NCI-H460 (cell line): ENCODE data around the gene LIPJ. TPM values are rescaled to one million over a fixed set of nuclear protein-coding genes. Genes with fewer than 3 reads are reported as not detected.

Experiments used
- DNase-seq: peaks from one replicate; pipeline ENCODE4 v3.0.0-alpha.2; 2016; ENCODE audit warnings: low read depth; ENCODE audit errors: extremely low read depth
- small RNA-seq, 2 experiments: library from RNA; depleted of rRNA; stranded (forward); fragments of <200 nt; gene quantifications; one replicate each; pipeline ENCODE3, GENCODE V24; 2014
- total RNA-seq: library from RNA; depleted of rRNA; stranded (reverse); fragments of >200 nt; shearing (Covaris generic); gene quantifications from 2 replicates; pipeline ENCODE4 v1.2.3, GENCODE V29; 2014; rRNA removed

LIPJ gene
- total RNA-seq, 1 experiment from 2014 or later: not detected

- DNase-seq: no peak
Observed at GRCh38 chr10:88594482-88594881, 7.9 kb downstream of the LIPJ start.

- DNase-seq: no peak
Observed at GRCh38 chr10:88598055-88598454, 11.5 kb downstream of the LIPJ start.

GRCh38 chr10:88608052-88608732 is 21.6 kb downstream of the LIPJ start:
- no peak for DNase-seq

- no peak for DNase-seq
Observed at GRCh38 chr10:88608780-88609179, 22.2 kb downstream of the LIPJ start.

- no peak for DNase-seq
Observed at GRCh38 chr10:88616250-88616977, 29.9 kb downstream of the LIPJ start.

- no peak for DNase-seq
Observed at GRCh38 chr10:88617772-88618300, 31.3 kb downstream of the LIPJ start.

- no peak for DNase-seq
Observed at GRCh38 chr10:88618496-88618895, 31.9 kb downstream of the LIPJ start.

GRCh38 chr10:88620441-88620840 is 33.9 kb downstream of the LIPJ start:
- no peak for DNase-seq

- DNase-seq: no peak
Observed at GRCh38 chr10:88623835-88624234, 37.3 kb downstream of the LIPJ start.

- no peak for DNase-seq
Observed at GRCh38 chr10:88624840-88625239, 38.3 kb downstream of the LIPJ start.

GRCh38 chr10:88640186-88640585 is 53.6 kb downstream of the LIPJ start:
- no peak for DNase-seq

GRCh38 chr10:88642209-88642608 is 55.6 kb downstream of the LIPJ start:
- no peak for DNase-seq

- no peak for DNase-seq
Observed at GRCh38 chr10:88642963-88643362, 56.4 kb downstream of the LIPJ start.

GRCh38 chr10:88647061-88647615 is 60.6 kb downstream of the LIPJ start:
- DNase-seq: no peak

GRCh38 chr10:88651101-88651551 is 64.6 kb downstream of the LIPJ start:
- DNase-seq: no peak

- no peak for DNase-seq
Observed at GRCh38 chr10:88652616-88653015, 66.1 kb downstream of the LIPJ start.

Small RNA genes within 50 kb of the gene (small RNA-seq; reads per million reads assigned to genes)
- 0 reads per million in 2 experiments for gene RF00019

Other genes starting within 250 kb of the LIPJ start
- gene RNLS, start 3.4 kb upstream of the LIPJ start, total RNA-seq: 0.45 TPM in 1 of 2 replicates, not detected in the other
- not detected in 2 replicates for gene LIPF, start 77.7 kb downstream of the LIPJ start, total RNA-seq
- gene LIPK, start 119.5 kb downstream of the LIPJ start, total RNA-seq: not detected in 2 replicates
- not detected in 2 replicates for gene LIPN, start 173.3 kb downstream of the LIPJ start, total RNA-seq
- not detected in 2 replicates for gene LIPM, start 216.0 kb downstream of the LIPJ start, total RNA-seq